ENCODE results near the gene MYH14. TPM values are rescaled to one million over a fixed set of nuclear protein-coding genes. Genes with fewer than 3 reads are reported as not detected.

MYH14 gene
- total RNA-seq, 1 donor from 2014 or later = not detected

DNA sequence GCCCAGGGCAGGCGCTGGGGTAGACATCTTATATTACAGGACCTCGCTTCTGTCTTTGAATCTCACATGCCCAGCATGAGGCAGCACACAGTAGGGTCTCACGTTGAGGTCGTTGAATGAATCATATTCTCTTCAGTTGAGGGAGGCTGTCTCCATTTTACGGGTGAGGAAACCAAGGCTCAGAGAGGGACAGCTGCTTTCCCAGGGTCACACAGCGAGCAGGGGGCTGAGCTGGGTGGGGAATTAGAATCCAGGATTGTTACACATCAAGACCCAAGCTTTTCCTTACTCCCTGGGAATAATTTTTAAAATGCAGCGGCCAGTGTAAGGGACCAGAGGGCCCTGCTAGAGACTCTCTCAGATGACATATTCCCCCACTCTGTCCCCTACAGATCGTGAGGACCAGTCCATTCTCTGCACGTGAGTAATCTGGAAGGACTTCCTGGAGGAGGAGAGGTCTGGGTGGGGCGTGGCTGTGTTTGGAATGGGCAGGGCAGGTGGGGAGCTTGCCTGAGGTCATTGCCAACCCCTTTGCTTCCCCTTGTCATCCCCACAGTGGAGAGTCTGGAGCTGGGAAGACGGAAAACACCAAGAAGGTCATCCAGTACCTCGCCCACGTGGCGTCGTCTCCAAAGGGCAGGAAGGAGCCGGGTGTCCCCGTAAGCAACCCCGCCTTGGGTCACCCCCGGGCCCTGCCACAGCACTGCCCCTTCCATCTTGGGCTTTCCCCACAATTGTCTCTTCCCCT lies 19.4 kb downstream of the MYH14 start:
- Mint-ChIP-seq H3K4me3 (ENCODE audit: unreplicated experiment) (no peak overlapping the region), H3K9me3 (ENCODE audit: unreplicated experiment) (peaks cover 12% of the 10 kb centered on the region), H3K27me3 (ENCODE audit: low read depth, unreplicated experiment) (no peaks in the 10 kb centered on the region), H3K36me3 (ENCODE audit: low read depth, unreplicated experiment) (no peaks in the 10 kb centered on the region), H3K4me1 (ENCODE audit: low read depth, unreplicated experiment) (no peaks in the 10 kb centered on the region), H3K27ac (ENCODE audit: unreplicated experiment) (no peak overlapping the region)
- no peaks in the 10 kb centered on the region for H4K20me1 ChIP-seq (ENCODE audit: insufficient read depth, low read length)
- no peak overlapping the region for H2AFZ ChIP-seq (ENCODE audit: low read depth, low read length)
- no peak for TF ChIP-seq CTCF (IDR thresholded peaks at IDR 0.05; ENCODE audit: insufficient read depth, low read depth, low read length)
- no peak for TF ChIP-seq EZH2 (IDR thresholded peaks at IDR 0.05; ENCODE audit: insufficient read depth, low read length)
- no peak overlapping the region for H3K27ac ChIP-seq (ENCODE audit: low read depth, low read length)
- no peak for DNase-seq (ENCODE audit: low read depth)
- no peaks in the 10 kb centered on the region for H3K79me2 ChIP-seq (ENCODE audit: insufficient read depth, low read length)
- no peak for FAIRE-seq
- no peak overlapping the region for H3K4me3 ChIP-seq (ENCODE audit: insufficient read depth, low read depth, low read length)
- no peak overlapping the region for H3K9ac ChIP-seq (ENCODE audit: low read length)
- H3K27me3 ChIP-seq (ENCODE audit: insufficient read depth, low read length) = no peaks in the 10 kb centered on the region
- H3K4me2 ChIP-seq (ENCODE audit: low read length) = no peak overlapping the region
- H3K4me1 ChIP-seq (ENCODE audit: insufficient read depth, low read length) = no peaks in the 10 kb centered on the region
- peaks cover 8% of the 10 kb centered on the region for H3K9me3 ChIP-seq (ENCODE audit: insufficient read depth, low read depth, low read length)
- no peaks in the 10 kb centered on the region for H3K36me3 ChIP-seq (ENCODE audit: insufficient read depth, low read length)

DNA sequence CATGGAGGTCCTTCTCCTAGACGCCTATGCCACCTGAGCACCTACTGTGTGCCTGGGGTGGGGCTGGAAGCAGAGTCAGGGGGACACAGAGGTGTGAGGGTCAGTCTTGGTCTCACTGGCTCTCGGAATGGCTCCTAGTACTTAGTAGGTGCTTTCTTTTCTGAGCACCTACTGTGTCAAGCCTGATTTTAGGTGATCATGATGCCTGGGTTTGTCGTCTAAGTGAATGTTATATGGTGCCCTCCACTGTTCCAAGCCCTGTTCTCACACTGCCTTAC lies 20.0 kb downstream of the MYH14 start:
- no peak overlapping the region for H3K9ac ChIP-seq (ENCODE audit: low read length)
- no peaks in the 10 kb centered on the region for H3K4me1 ChIP-seq (ENCODE audit: insufficient read depth, low read length)
- H3K36me3 ChIP-seq (ENCODE audit: insufficient read depth, low read length) = no peaks in the 10 kb centered on the region
- Mint-ChIP-seq H3K27me3 (ENCODE audit: low read depth, unreplicated experiment) (no peaks in the 10 kb centered on the region), H3K36me3 (ENCODE audit: low read depth, unreplicated experiment) (no peaks in the 10 kb centered on the region), H3K4me1 (ENCODE audit: low read depth, unreplicated experiment) (no peaks in the 10 kb centered on the region), H3K4me3 (ENCODE audit: unreplicated experiment) (no peak overlapping the region), H3K9me3 (ENCODE audit: unreplicated experiment) (peaks cover 12% of the 10 kb centered on the region), H3K27ac (ENCODE audit: unreplicated experiment) (no peak overlapping the region)
- no peak overlapping the region for H2AFZ ChIP-seq (ENCODE audit: low read depth, low read length)
- no peaks in the 10 kb centered on the region for H4K20me1 ChIP-seq (ENCODE audit: insufficient read depth, low read length)
- peaks cover 8% of the 10 kb centered on the region for H3K9me3 ChIP-seq (ENCODE audit: insufficient read depth, low read depth, low read length)
- FAIRE-seq (no peak), DNase-seq (ENCODE audit: low read depth) (no peak)
- no peak for TF ChIP-seq EZH2 (IDR thresholded peaks at IDR 0.05; ENCODE audit: insufficient read depth, low read length)
- no peak for TF ChIP-seq CTCF (IDR thresholded peaks at IDR 0.05; ENCODE audit: insufficient read depth, low read depth, low read length)
- H3K79me2 ChIP-seq (ENCODE audit: insufficient read depth, low read length) = no peaks in the 10 kb centered on the region
- H3K4me2 ChIP-seq (ENCODE audit: low read length) = no peak overlapping the region
- H3K4me3 ChIP-seq (ENCODE audit: insufficient read depth, low read depth, low read length) = no peak overlapping the region
- no peak overlapping the region for H3K27ac ChIP-seq (ENCODE audit: low read depth, low read length)
- H3K27me3 ChIP-seq (ENCODE audit: insufficient read depth, low read length) = no peaks in the 10 kb centered on the region

GRCh38 chr19:50224986-50225747 lies 21.7 kb downstream of the MYH14 start:
- H2AFZ ChIP-seq (ENCODE audit: low read depth, low read length) = no peak overlapping the region
- no peak overlapping the region for H3K4me2 ChIP-seq (ENCODE audit: low read length)
- Mint-ChIP-seq H3K27ac (ENCODE audit: unreplicated experiment) (no peak overlapping the region), H3K4me1 (ENCODE audit: low read depth, unreplicated experiment) (no peaks in the 10 kb centered on the region), H3K27me3 (ENCODE audit: low read depth, unreplicated experiment) (no peaks in the 10 kb centered on the region), H3K36me3 (ENCODE audit: low read depth, unreplicated experiment) (peaks cover 2% of the 10 kb centered on the region), H3K9me3 (ENCODE audit: unreplicated experiment) (peaks cover 16% of the 10 kb centered on the region), H3K4me3 (ENCODE audit: unreplicated experiment) (no peak overlapping the region)
- H4K20me1 ChIP-seq (ENCODE audit: insufficient read depth, low read length) = no peaks in the 10 kb centered on the region
- H3K79me2 ChIP-seq (ENCODE audit: insufficient read depth, low read length) = no peaks in the 10 kb centered on the region
- no peak for FAIRE-seq
- DNase-seq (ENCODE audit: low read depth) = no peak
- H3K9me3 ChIP-seq (ENCODE audit: insufficient read depth, low read depth, low read length) = peaks cover 8% of the 10 kb centered on the region
- H3K27me3 ChIP-seq (ENCODE audit: insufficient read depth, low read length) = no peaks in the 10 kb centered on the region
- H3K36me3 ChIP-seq (ENCODE audit: insufficient read depth, low read length) = no peaks in the 10 kb centered on the region
- no peak overlapping the region for H3K4me3 ChIP-seq (ENCODE audit: insufficient read depth, low read depth, low read length)
- no peak overlapping the region for H3K9ac ChIP-seq (ENCODE audit: low read length)
- no peak for TF ChIP-seq EZH2 (IDR thresholded peaks at IDR 0.05; ENCODE audit: insufficient read depth, low read length)
- TF ChIP-seq CTCF (IDR thresholded peaks at IDR 0.05; ENCODE audit: insufficient read depth, low read depth, low read length) = no peak
- H3K27ac ChIP-seq (ENCODE audit: low read depth, low read length) = no peak overlapping the region
- H3K4me1 ChIP-seq (ENCODE audit: insufficient read depth, low read length) = no peaks in the 10 kb centered on the region
